ENCODE data around the gene PGA3.

The PGA3 gene

GRCh38 chr11:61168042-61168688 is 35.1 kb upstream of the PGA3 start:
- TF ChIP-seq REST (IDR thresholded peaks at IDR 0.05; ENCODE audit: insufficient read depth in 1 of 2, low read depth in 2 of 2, low read length in 2 of 2) = no peak
- TF ChIP-seq FOXP2 (optimal IDR thresholded peaks at IDR 0.05; ENCODE audit: borderline replicate concordance, extremely low read depth, extremely low read length, insufficient read depth) = no peak
- no peak for TF ChIP-seq POLR2AphosphoS5 (IDR thresholded peaks at IDR 0.05; ENCODE audit: low read depth, low read length)
- no peak for TF ChIP-seq TAF1 (IDR thresholded peaks at IDR 0.05; ENCODE audit: borderline replicate concordance, insufficient read depth, low read length)
- TF ChIP-seq SIN3A (IDR thresholded peaks at IDR 0.05; ENCODE audit: borderline replicate concordance, insufficient read depth, low read length) = no peak

GRCh38 chr11:61168800-61169199 is 34.5 kb upstream of the PGA3 start:
- TF ChIP-seq POLR2AphosphoS5 (IDR thresholded peaks at IDR 0.05; ENCODE audit: low read depth, low read length) = no peak
- TF ChIP-seq FOXP2 (optimal IDR thresholded peaks at IDR 0.05; ENCODE audit: borderline replicate concordance, extremely low read depth, extremely low read length, insufficient read depth) = no peak
- TF ChIP-seq TAF1 (IDR thresholded peaks at IDR 0.05; ENCODE audit: borderline replicate concordance, insufficient read depth, low read length) = no peak
- TF ChIP-seq REST (IDR thresholded peaks at IDR 0.05; ENCODE audit: insufficient read depth in 1 of 2, low read depth in 2 of 2, low read length in 2 of 2) = no peak

GRCh38 chr11:61170566-61170965 is 32.7 kb upstream of the PGA3 start:
- TF ChIP-seq TAF1 (IDR thresholded peaks at IDR 0.05; ENCODE audit: borderline replicate concordance, insufficient read depth, low read length) = no peak
- no peak for TF ChIP-seq POLR2AphosphoS5 (IDR thresholded peaks at IDR 0.05; ENCODE audit: low read depth, low read length)
- TF ChIP-seq SIN3A (IDR thresholded peaks at IDR 0.05; ENCODE audit: borderline replicate concordance, insufficient read depth, low read length) = no peak
- TF ChIP-seq REST (IDR thresholded peaks at IDR 0.05; ENCODE audit: insufficient read depth in 1 of 2, low read depth in 2 of 2, low read length in 2 of 2) = no peak
- TF ChIP-seq FOXP2 (optimal IDR thresholded peaks at IDR 0.05; ENCODE audit: borderline replicate concordance, extremely low read depth, extremely low read length, insufficient read depth) = no peak

GRCh38 chr11:61171907-61172306 is 31.4 kb upstream of the PGA3 start:
- TF ChIP-seq FOXP2 (optimal IDR thresholded peaks at IDR 0.05; ENCODE audit: borderline replicate concordance, extremely low read depth, extremely low read length, insufficient read depth) = no peak
- TF ChIP-seq SIN3A (IDR thresholded peaks at IDR 0.05; ENCODE audit: borderline replicate concordance, insufficient read depth, low read length) = no peak
- TF ChIP-seq POLR2AphosphoS5 (IDR thresholded peaks at IDR 0.05; ENCODE audit: low read depth, low read length) = no peak
- no peak for TF ChIP-seq REST (IDR thresholded peaks at IDR 0.05; ENCODE audit: insufficient read depth in 1 of 2, low read depth in 2 of 2, low read length in 2 of 2)
- TF ChIP-seq TAF1 (IDR thresholded peaks at IDR 0.05; ENCODE audit: borderline replicate concordance, insufficient read depth, low read length) = no peak

Measured in PFSK-1 (cell line).